Naive thymus-derived CD4-positive, alpha-beta T cell (primary cell): ENCODE data around the gene VWF. TPM values are rescaled to one million over a fixed set of nuclear protein-coding genes. Genes with fewer than 3 reads are reported as not detected.
A peak's percentile ranks its signal among the peaks of the same experiment; 100 is the strongest.
"Not testable (repeated sequence)": the region's sequence is repeated elsewhere in the genome, so short reads cannot be mapped to it uniquely, and the experiment has no call there.

Experiments
- ATAC-seq: fragments of 150-1000 bp; cut with Tn5 transposase; 2 replicates; pipeline ENCODE4 v1.10.0; 2021; ENCODE audit warnings: mild to moderate bottlenecking, moderate library complexity
- CTCF ChIA-PET: fragments of 350-600 bp; sonication (Branson Sonifier 250); formaldehyde crosslinking; loops from one replicate; lab custom pipeline; 2021; ENCODE audit warnings: antibody characterized with exemption; lab: Charles Lee
- POLR2A ChIA-PET: fragments of 350-600 bp; sonication (Branson Sonifier 250); formaldehyde crosslinking; loops from one replicate; lab custom pipeline; 2021; ENCODE audit warnings: antibody characterized with exemption, inconsistent platforms; lab: Charles Lee
- DNase-seq, 9 donors: peaks; one replicate each; pipeline versions ENCODE4 v3.0.0 to v3.0.0-alpha.2; 2020 to 2022; ENCODE audit warnings: mixed read lengths in 1 of 9
- H3K27ac ChIP-seq: one replicate; pipeline ENCODE4 v1.7.0; 2013; ENCODE audit warnings: mild to moderate bottlenecking, low read depth, low read length, moderate library complexity
- H3K27me3 ChIP-seq, 2 donors: one replicate each; pipeline ENCODE4 v1.7.0; 2013; ENCODE audit warnings: low read length in 2 of 2, mild to moderate bottlenecking in 2 of 2, moderate library complexity in 2 of 2; ENCODE audit not compliant: control insufficient read depth in 2 of 2, insufficient read depth in 2 of 2
- H3K36me3 ChIP-seq, 3 experiments: 1 replicate in 2 of 3; 2 replicates in 1 of 3; pipeline ENCODE4 v1.7.0; 2013; ENCODE audit warnings: low read length in 3 of 3, mild to moderate bottlenecking in 3 of 3, moderate library complexity in 1 of 3; ENCODE audit not compliant: insufficient read depth in 3 of 3, control insufficient read depth in 2 of 3
- H3K4me1 ChIP-seq, 2 donors: one replicate each; pipeline ENCODE4 v1.7.0; 2013; ENCODE audit warnings: low read length in 2 of 2, mild to moderate bottlenecking in 2 of 2, moderate library complexity in 1 of 2; ENCODE audit not compliant: control insufficient read depth in 2 of 2, insufficient read depth in 2 of 2
- H3K4me3 ChIP-seq: 2 replicates; pipeline ENCODE4 v1.7.0; 2013; ENCODE audit warnings: mild to moderate bottlenecking, low read length
- H3K9me3 ChIP-seq, 3 experiments: 1 replicate in 2 of 3; 2 replicates in 1 of 3; pipeline ENCODE4 v1.7.0; 2013; ENCODE audit warnings: low read length in 3 of 3; ENCODE audit not compliant: control insufficient read depth in 2 of 3
- H3K27ac Mint-ChIP-seq, 9 donors: one replicate each; pipeline ENCODE4 v1.8.0; 2020 to 2022; ENCODE audit warnings: mixed read lengths in 9 of 9, mild to moderate bottlenecking in 8 of 9, moderate library complexity in 5 of 9, inconsistent platforms in 2 of 9
- H3K27me3 Mint-ChIP-seq, 5 donors: one replicate each; pipeline ENCODE4 v1.8.0; 2021 to 2022; ENCODE audit warnings: mixed read lengths in 5 of 5, mild to moderate bottlenecking in 1 of 5
- H3K36me3 Mint-ChIP-seq, 5 donors: one replicate each; pipeline ENCODE4 v1.8.0; 2020 to 2022; ENCODE audit warnings: mixed read lengths in 5 of 5, mild to moderate bottlenecking in 3 of 5, inconsistent platforms in 1 of 5
- H3K4me1 Mint-ChIP-seq, 7 donors: one replicate each; pipeline ENCODE4 v1.8.0; 2020 to 2022; ENCODE audit warnings: mixed read lengths in 7 of 7, mild to moderate bottlenecking in 3 of 7, inconsistent platforms in 1 of 7
- H3K4me3 Mint-ChIP-seq, 10 donors: one replicate each; pipeline ENCODE4 v1.8.0; 2020 to 2022; ENCODE audit warnings: mild to moderate bottlenecking in 10 of 10, mixed read lengths in 10 of 10, moderate library complexity in 6 of 10, inconsistent platforms in 2 of 10
- H3K9me3 Mint-ChIP-seq, 11 donors: one replicate each; pipeline ENCODE4 v1.8.0; 2020 to 2022; ENCODE audit warnings: mixed read lengths in 11 of 11, mild to moderate bottlenecking in 4 of 11, inconsistent platforms in 1 of 11, moderate library complexity in 1 of 11
- intact Hi-C, 2 donors: fragments of 100-400 bp; cut with micrococcal nuclease; formaldehyde crosslinking; loops; one replicate each; pipeline ENCODE4 v1.15.1; 2023
- polyA plus RNA-seq, 2 donors: library from polyadenylated mRNA; unstranded; fragments of 300-500 nt; fragmentation: Illumina TruSeq; gene quantifications; one replicate each; pipeline ENCODE4 v1.2.3, GENCODE V29; 2021
- total RNA-seq, 6 experiments: library from RNA in 5 of 6; stranded (reverse) in 5 of 6; gene quantifications; 1 replicate in 5 of 6; 2 replicates in 1 of 6; pipeline ENCODE4 v1.2.3 and lab custom pipeline; 2021 to 2026

VWF gene
- total and polyA plus RNA-seq, 7 experiments from 2014 or later, result 0.21 to 0.34 (median 0.32) TPM; not detected in 4

- POLR2A ChIA-PET, result interaction anchor here (1.1 kb wide), 1 partner anchor 15 kb away, joined by 3 read pairs; no protein-coding TSS in a partner anchor
These were observed 23.6 kb upstream of the VWF start for GRCh38 chr12:6148061-6148460.

GRCh38 chr12:6146951-6147350, 22.5 kb upstream of the VWF start:
- intact Hi-C loops, result no loop called here
- peaks cover 0 to 3% (median 0%) of the 10 kb centered on the region in 5 donors for H3K36me3 Mint-ChIP-seq

More at GRCh38 chr12:6148061-6148460, 23.6 kb upstream of the VWF start:
- H3K4me3 Mint-ChIP-seq, result no peak overlapping the region
- CTCF ChIA-PET, result no interaction called here
- peaks cover 0 to 2% (median 0%) of the 10 kb centered on the region in 11 donors for H3K9me3 Mint-ChIP-seq
- Histone ChIP-seq H3K4me1 (peaks cover 0 to 25% of the 10 kb centered on the region in 2 donors), H3K27me3 (peaks cover 0 to 3% of the 10 kb centered on the region in 2 donors), H3K4me3 (no peak overlapping the region), H3K27ac (no peak overlapping the region), H3K36me3 (no peaks in the 10 kb centered on the region), H3K9me3 (no peaks in the 10 kb centered on the region)
- H3K27me3 Mint-ChIP-seq, result peaks cover 0 to 3% (median 0%) of the 10 kb centered on the region in 5 donors
- peaks cover 10 to 36% (median 18%) of the 10 kb centered on the region in 7 donors for H3K4me1 Mint-ChIP-seq
- intact Hi-C loops, result loop anchor here in 1 of 2 donors (1.0 kb wide), 1 partner anchor 8 kb away; no protein-coding TSS in a partner anchor
- ATAC-seq, result no peak
- peaks cover 0 to under 1% (median 0%) of the 10 kb centered on the region in 5 donors for H3K36me3 Mint-ChIP-seq
- H3K27ac Mint-ChIP-seq, result peak overlapping the region in 8 of 9 donors; percentile 2 to 85 (median 65)
- no peak for DNase-seq

GRCh38 chr12:6146509-6146908, 22.0 kb upstream of the VWF start:
- peaks cover 15 to 50% (median 30%) of the 10 kb centered on the region in 7 donors for H3K4me1 Mint-ChIP-seq
- no peaks in the 10 kb centered on the region for H3K27me3 Mint-ChIP-seq
- ChIA-PET POLR2A (interaction anchor here (1.1 kb wide), 1 partner anchor 22 kb away, joined by 3 read pairs; no protein-coding TSS in a partner anchor), CTCF (no interaction called here)
- no peaks in the 10 kb centered on the region for H3K36me3 ChIP-seq
- H3K9me3 Mint-ChIP-seq, result peaks cover 0 to 2% (median 0%) of the 10 kb centered on the region in 11 donors
- H3K4me3 Mint-ChIP-seq, result peak overlapping the region in 1 of 10 donors; percentile 9
- peaks cover 0 to 3% of the 10 kb centered on the region in 2 donors for H3K27me3 ChIP-seq
- intact Hi-C loops, result no loop called here
- peak overlapping the region in 6 of 9 donors; percentile 31 to 90 (median 76) for H3K27ac Mint-ChIP-seq
- ATAC-seq (no peak), DNase-seq (no peak)
- no peak overlapping the region for H3K4me3 ChIP-seq
- H3K36me3 Mint-ChIP-seq, result peaks cover 0 to 3% (median 0%) of the 10 kb centered on the region in 5 donors
- no peak overlapping the region for H3K27ac ChIP-seq
- no peaks in the 10 kb centered on the region for H3K9me3 ChIP-seq
- peaks cover 0 to 34% of the 10 kb centered on the region in 2 donors for H3K4me1 ChIP-seq

More at GRCh38 chr12:6146951-6147350, 22.5 kb upstream of the VWF start:
- ATAC-seq (no peak), DNase-seq (no peak)
- Mint-ChIP-seq H3K4me1 (peaks cover 13 to 46% (median 26%) of the 10 kb centered on the region in 7 donors), H3K4me3 (peak overlapping the region in 1 of 10 donors; percentile 9), H3K27ac (peak overlapping the region in 5 of 9 donors; percentile 31 to 90 (median 77)), H3K27me3 (no peaks in the 10 kb centered on the region), H3K9me3 (peaks cover 0 to 2% (median 0%) of the 10 kb centered on the region in 11 donors)
- CTCF ChIA-PET, result no interaction called here
- no peaks in the 10 kb centered on the region for H3K9me3 ChIP-seq
- no peaks in the 10 kb centered on the region for H3K36me3 ChIP-seq
- peaks cover 0 to 29% of the 10 kb centered on the region in 2 donors for H3K4me1 ChIP-seq
- peaks cover 0 to 3% of the 10 kb centered on the region in 2 donors for H3K27me3 ChIP-seq
- H3K4me3 ChIP-seq, result no peak overlapping the region
- H3K27ac ChIP-seq, result no peak overlapping the region
- POLR2A ChIA-PET, result interaction anchor here (1.1 kb wide), 1 partner anchor 14 kb away, joined by 3 read pairs; no protein-coding TSS in a partner anchor

- Histone ChIP-seq H3K9me3 (no peaks in the 10 kb centered on the region), H3K4me1 (peaks cover 3 to 43% of the 10 kb centered on the region in 2 donors), H3K27me3 (peaks cover 0 to 3% of the 10 kb centered on the region in 2 donors), H3K27ac (no peak overlapping the region), H3K4me3 (no peak overlapping the region), H3K36me3 (no peaks in the 10 kb centered on the region)
- ChIA-PET POLR2A (interaction anchor here (1.1 kb wide), 1 partner anchor 23 kb away, joined by 3 read pairs; no protein-coding TSS in a partner anchor), CTCF (no interaction called here)
- Mint-ChIP-seq H3K4me3 (peak overlapping the region in 9 of 10 donors; percentile 5 to 74 (median 55)), H3K9me3 (peaks cover 0 to 2% (median 0%) of the 10 kb centered on the region in 11 donors), H3K27me3 (no peaks in the 10 kb centered on the region), H3K4me1 (peaks cover 25 to 60% (median 39%) of the 10 kb centered on the region in 7 donors), H3K36me3 (peaks cover 0 to 9% (median 0%) of the 10 kb centered on the region in 5 donors), H3K27ac (peak overlapping the region; percentile 28 to 90 (median 75))
- ATAC-seq (no peak), DNase-seq (peak in 1 of 9 donors; percentile 10)
- intact Hi-C loops, result no loop called here
These were observed 21.1 kb upstream of the VWF start for GRCh38 chr12:6145564-6145963.

GRCh38 chr12:6143303-6143675, 18.8 kb upstream of the VWF start:
- POLR2A ChIA-PET, result interaction anchor here (0.6 kb wide), 1 partner anchor 1635 kb away, joined by 3 read pairs; no protein-coding TSS in a partner anchor
- Mint-ChIP-seq H3K27me3 (no peaks in the 10 kb centered on the region), H3K9me3 (peaks cover 0 to 6% (median 0%) of the 10 kb centered on the region in 11 donors), H3K36me3 (peaks cover 0 to 15% (median 0%) of the 10 kb centered on the region in 5 donors), H3K27ac (peak overlapping the region in 6 of 9 donors; percentile 78 to 99 (median 96)), H3K4me1 (peaks cover 37 to 75% (median 59%) of the 10 kb centered on the region in 7 donors), H3K4me3 (peak overlapping the region in 7 of 10 donors; percentile 38 to 70 (median 62))
- Histone ChIP-seq H3K4me3 (no peak overlapping the region), H3K27me3 (peaks cover 0 to 3% of the 10 kb centered on the region in 2 donors), H3K9me3 (no peaks in the 10 kb centered on the region), H3K4me1 (peaks cover 3 to 63% of the 10 kb centered on the region in 2 donors), H3K36me3 (no peaks in the 10 kb centered on the region), H3K27ac (no peak overlapping the region)
- ATAC-seq, result no peak
- intact Hi-C loops, result no loop called here
- CTCF ChIA-PET, result no interaction called here
- no peak for DNase-seq

- ChIA-PET CTCF (interaction anchor here (0.7 to 1.8 kb wide), 3 partner anchors 8 to 79 kb away, joined by 3 to 8 read pairs (median 4); no protein-coding TSS in a partner anchor), POLR2A (interaction anchor here (0.6 to 2.4 kb wide), 4 partner anchors 8 to 1634 kb away, joined by 3 to 13 read pairs (median 8); no protein-coding TSS in a partner anchor)
- H3K27me3 Mint-ChIP-seq, H3K4me3 ChIP-seq, H3K27me3 ChIP-seq, H3K36me3 ChIP-seq, H3K9me3 Mint-ChIP-seq, ATAC-seq, intact Hi-C loops, H3K9me3 ChIP-seq, H3K27ac ChIP-seq: not testable (repeated sequence)
- peak overlapping the region in 8 of 9 donors; percentile 78 to 99 (median 96) for H3K27ac Mint-ChIP-seq
- H3K4me1 ChIP-seq, result peaks cover 3 to 56% of the 10 kb centered on the region in 2 donors
- H3K4me1 Mint-ChIP-seq, result peaks cover 32 to 72% (median 61%) of the 10 kb centered on the region in 7 donors
- H3K4me3 Mint-ChIP-seq, result peak overlapping the region in 9 of 10 donors; percentile 51 to 70 (median 61)
- peaks cover 0 to 15% (median 0%) of the 10 kb centered on the region in 5 donors for H3K36me3 Mint-ChIP-seq
- DNase-seq, result peak in 1 of 9 donors; percentile 7
These were observed 18.2 kb upstream of the VWF start for GRCh38 chr12:6142368-6143302.
